ENCODE results near the gene PRKCE. TPM values are rescaled to one million over a fixed set of nuclear protein-coding genes. Genes with fewer than 3 reads are reported as not detected.
"Not testable (repeated sequence)": the region's sequence is repeated elsewhere in the genome, so short reads cannot be mapped to it uniquely, and the experiment has no call there.

PRKCE gene
- total and polyA plus RNA-seq, 2 donors, result 3.2 to 3.3 TPM

DNA sequence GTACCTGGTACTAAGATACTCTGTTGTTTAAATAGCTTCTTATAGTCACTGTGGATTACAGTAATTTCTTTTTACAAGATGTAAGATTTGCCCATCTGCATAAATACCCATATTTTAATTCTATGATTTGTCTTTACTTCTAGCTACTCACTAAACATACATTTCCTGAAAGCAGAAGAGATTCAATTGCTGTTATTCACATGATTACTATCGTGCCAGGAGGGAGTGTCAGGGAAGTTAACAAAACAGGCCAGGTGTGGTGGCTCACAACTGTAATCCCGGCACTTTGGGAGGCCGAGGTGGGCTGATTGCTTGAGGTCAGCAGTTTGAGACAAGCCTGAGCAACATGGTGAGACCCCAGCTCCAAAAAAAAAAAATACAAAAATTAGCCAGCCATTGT is 33.8 kb downstream of the PRKCE start:
- H3K36me3 ChIP-seq (ENCODE audit: control insufficient read depth in 2 of 2, insufficient read depth in 2 of 2, low read length in 1 of 2), result no peaks in the 10 kb centered on the region
- H3K9me3 ChIP-seq (ENCODE audit: control insufficient read depth in 2 of 2, insufficient read depth in 1 of 2, low read length in 1 of 2), result peaks cover 0 to 3% of the 10 kb centered on the region in 2 donors
- H3K27ac ChIP-seq (ENCODE audit: low read depth in 1 of 2, low read length in 1 of 2), result no peak overlapping the region
- WGBS, result 94% methylated on average over 3 of the region's 3 CpGs
- no peak overlapping the region for H3K4me3 ChIP-seq (ENCODE audit: low read length in 2 of 2)
- DNase-seq (ENCODE audit: low read depth in 6 of 9, low spot score in 9 of 9), result no peak
- H3K4me1 ChIP-seq (ENCODE audit: control insufficient read depth in 2 of 2, insufficient read depth in 2 of 2, low read length in 2 of 2), result no peaks in the 10 kb centered on the region
- no peaks in the 10 kb centered on the region for H3K27me3 ChIP-seq (ENCODE audit: control insufficient read depth in 2 of 2, insufficient read depth in 1 of 2, low read length in 1 of 2)

DNA sequence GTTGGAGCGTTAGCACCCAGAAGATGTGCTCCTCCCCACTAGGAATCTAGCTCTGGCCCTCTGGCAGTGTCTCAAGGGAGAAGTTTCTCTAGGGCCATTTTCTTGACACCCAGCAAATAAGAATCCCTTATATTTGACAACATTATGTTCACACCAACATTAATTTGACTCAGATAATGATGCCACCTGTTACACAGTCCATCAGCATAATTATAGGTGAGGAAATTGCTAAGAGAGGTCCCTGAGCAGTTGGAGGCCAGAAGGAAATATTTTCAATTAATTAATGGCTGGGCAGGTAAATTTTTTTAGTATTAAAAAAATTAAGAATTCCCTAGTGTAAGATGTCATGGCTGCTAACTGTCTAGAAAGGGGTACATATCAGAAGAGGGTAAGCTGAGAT is 36.5 kb downstream of the PRKCE start:
- Histone ChIP-seq H3K27me3 (ENCODE audit: control insufficient read depth in 2 of 2, insufficient read depth in 1 of 2, low read length in 1 of 2) (no peaks in the 10 kb centered on the region), H3K27ac (ENCODE audit: low read depth in 1 of 2, low read length in 1 of 2) (no peak overlapping the region), H3K4me1 (ENCODE audit: control insufficient read depth in 2 of 2, insufficient read depth in 2 of 2, low read length in 2 of 2) (no peaks in the 10 kb centered on the region), H3K9me3 (ENCODE audit: control insufficient read depth in 2 of 2, insufficient read depth in 1 of 2, low read length in 1 of 2) (peaks cover 0 to 3% of the 10 kb centered on the region in 2 donors), H3K36me3 (ENCODE audit: control insufficient read depth in 2 of 2, insufficient read depth in 2 of 2, low read length in 1 of 2) (no peaks in the 10 kb centered on the region), H3K4me3 (ENCODE audit: low read length in 2 of 2) (no peak overlapping the region)
- no peak for DNase-seq (ENCODE audit: low read depth in 6 of 9, low spot score in 9 of 9)
- 100% methylated on average over 1 of the region's 1 CpG for WGBS

DNA sequence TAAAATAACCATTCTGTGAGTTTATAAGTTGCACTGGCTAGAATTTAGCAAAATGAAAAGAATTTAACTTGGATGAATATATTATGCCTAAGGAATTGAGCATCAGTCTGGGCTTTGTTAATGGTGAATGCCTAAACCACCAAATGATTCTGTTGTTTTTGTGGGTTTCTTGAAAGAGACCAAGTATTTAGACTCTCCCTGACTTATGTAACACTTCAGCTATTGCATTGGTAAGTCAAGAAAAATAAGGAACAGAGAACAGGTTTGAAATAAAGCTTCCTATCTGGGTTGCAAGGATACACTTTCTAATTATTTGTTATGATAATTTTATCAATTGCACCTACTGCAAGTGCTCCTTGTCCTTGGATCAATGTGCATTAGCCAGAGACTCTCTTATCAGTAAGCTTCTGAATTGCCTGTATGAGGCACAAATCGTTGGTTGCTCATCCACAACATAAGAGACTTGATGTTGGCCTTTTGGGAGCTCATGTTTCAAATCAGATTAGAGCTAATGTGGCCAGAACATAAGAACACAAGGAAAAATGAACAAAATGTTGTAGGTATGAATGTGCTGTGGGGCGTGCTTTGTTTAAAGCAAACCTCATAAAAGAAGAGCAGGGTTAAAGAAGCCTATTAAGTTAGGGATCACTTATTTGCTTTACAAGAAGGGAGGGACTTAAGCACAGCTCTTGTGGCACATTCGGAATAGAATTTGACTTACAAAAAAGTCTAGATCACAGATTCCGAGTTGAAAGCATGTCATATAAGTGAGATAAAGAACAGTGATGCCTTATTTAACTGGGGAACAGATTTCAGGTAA is 37.2 kb downstream of the PRKCE start:
- no peak for DNase-seq (ENCODE audit: low read depth in 6 of 9, low spot score in 9 of 9)
- no peaks in the 10 kb centered on the region for H3K27me3 ChIP-seq (ENCODE audit: control insufficient read depth in 2 of 2, insufficient read depth in 1 of 2, low read length in 1 of 2)
- no peak overlapping the region for H3K4me3 ChIP-seq (ENCODE audit: low read length in 2 of 2)
- no peaks in the 10 kb centered on the region for H3K4me1 ChIP-seq (ENCODE audit: control insufficient read depth in 2 of 2, insufficient read depth in 2 of 2, low read length in 2 of 2)
- H3K36me3 ChIP-seq (ENCODE audit: control insufficient read depth in 2 of 2, insufficient read depth in 2 of 2, low read length in 1 of 2), result no peaks in the 10 kb centered on the region
- peaks cover 0 to 3% of the 10 kb centered on the region in 2 donors for H3K9me3 ChIP-seq (ENCODE audit: control insufficient read depth in 2 of 2, insufficient read depth in 1 of 2, low read length in 1 of 2)
- no peak overlapping the region for H3K27ac ChIP-seq (ENCODE audit: low read depth in 1 of 2, low read length in 1 of 2)
- WGBS, result 95% methylated on average over 4 of the region's 4 CpGs

DNA sequence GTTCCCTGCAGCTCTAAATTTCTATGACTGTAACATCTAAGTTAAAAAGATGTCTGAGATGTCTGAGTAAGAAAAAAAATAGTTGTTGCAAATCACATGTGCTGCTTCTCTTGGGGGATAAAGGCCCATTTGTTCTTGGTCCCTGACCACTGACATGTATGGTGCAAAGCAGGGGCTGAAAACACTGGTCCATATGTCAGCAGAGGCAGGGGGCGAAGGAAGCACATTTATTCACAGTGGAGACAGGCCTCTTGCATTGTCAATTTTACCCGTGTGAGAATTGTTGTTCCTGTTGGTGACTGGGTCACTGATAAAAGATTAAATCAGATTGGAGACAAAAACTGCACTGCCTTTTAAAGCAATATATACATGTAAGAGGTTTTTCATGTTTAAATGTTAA is 38.8 kb downstream of the PRKCE start:
- Histone ChIP-seq H3K36me3 (ENCODE audit: control insufficient read depth in 2 of 2, insufficient read depth in 2 of 2, low read length in 1 of 2) (no peaks in the 10 kb centered on the region), H3K9me3 (ENCODE audit: control insufficient read depth in 2 of 2, insufficient read depth in 1 of 2, low read length in 1 of 2) (no peaks in the 10 kb centered on the region), H3K27ac (ENCODE audit: low read depth in 1 of 2, low read length in 1 of 2) (no peak overlapping the region), H3K4me1 (ENCODE audit: control insufficient read depth in 2 of 2, insufficient read depth in 2 of 2, low read length in 2 of 2) (no peaks in the 10 kb centered on the region), H3K27me3 (ENCODE audit: control insufficient read depth in 2 of 2, insufficient read depth in 1 of 2, low read length in 1 of 2) (no peaks in the 10 kb centered on the region), H3K4me3 (ENCODE audit: low read length in 2 of 2) (no peak overlapping the region)
- DNase-seq (ENCODE audit: low read depth in 6 of 9, low spot score in 9 of 9), result no peak
- WGBS, result 75% methylated on average over 2 of the region's 2 CpGs

DNA sequence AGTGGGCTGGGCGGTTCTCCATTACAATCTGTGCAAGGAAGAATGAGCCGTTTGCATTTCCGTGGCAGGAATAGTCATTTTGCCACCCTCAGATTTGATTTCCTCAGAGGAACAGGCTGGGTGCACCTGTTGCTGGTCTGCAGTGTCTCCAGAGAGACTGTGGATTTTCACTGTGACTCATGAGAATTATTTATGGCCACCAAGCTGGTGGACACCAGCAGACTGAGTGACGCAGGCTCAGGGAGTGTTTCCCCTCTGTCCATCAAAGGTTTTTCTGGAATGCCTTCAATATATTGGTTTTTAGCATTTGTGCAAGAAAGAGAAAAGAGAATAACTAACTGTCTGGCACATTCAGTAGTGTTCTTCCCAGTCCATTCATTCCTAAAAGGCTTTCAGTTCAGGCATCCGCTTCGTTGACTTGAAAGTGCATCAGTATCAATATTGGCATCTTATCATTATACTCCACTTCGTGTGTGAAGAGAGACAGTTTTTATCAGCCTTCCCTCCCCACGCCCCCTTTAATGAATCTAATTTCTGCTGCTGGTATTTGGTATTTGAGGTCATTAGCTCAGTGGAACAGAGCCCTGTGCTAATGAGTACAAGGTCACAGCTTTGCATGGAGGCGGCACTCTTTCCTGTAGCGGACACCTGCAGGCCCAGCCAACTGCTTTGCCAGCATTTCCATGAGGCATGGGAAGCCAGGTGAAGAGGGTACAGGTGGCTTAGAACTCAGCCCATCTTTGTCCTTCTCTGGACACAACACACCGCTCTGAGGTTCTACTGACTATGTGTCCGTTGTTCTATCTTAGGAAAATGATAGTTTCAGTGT is 39.9 kb downstream of the PRKCE start:
- Histone ChIP-seq H3K9me3 (ENCODE audit: control insufficient read depth in 2 of 2, insufficient read depth in 1 of 2, low read length in 1 of 2) (no peaks in the 10 kb centered on the region), H3K36me3 (ENCODE audit: control insufficient read depth in 2 of 2, insufficient read depth in 2 of 2, low read length in 1 of 2) (no peaks in the 10 kb centered on the region), H3K27ac (ENCODE audit: low read depth in 1 of 2, low read length in 1 of 2) (no peak overlapping the region), H3K4me1 (ENCODE audit: control insufficient read depth in 2 of 2, insufficient read depth in 2 of 2, low read length in 2 of 2) (peaks cover 0 to 1% of the 10 kb centered on the region in 2 donors), H3K27me3 (ENCODE audit: control insufficient read depth in 2 of 2, insufficient read depth in 1 of 2, low read length in 1 of 2) (no peaks in the 10 kb centered on the region), H3K4me3 (ENCODE audit: low read length in 2 of 2) (no peak overlapping the region)
- WGBS, result 90% methylated on average over 12 of the region's 12 CpGs
- no peak for DNase-seq (ENCODE audit: low read depth in 6 of 9, low spot score in 9 of 9)

DNA sequence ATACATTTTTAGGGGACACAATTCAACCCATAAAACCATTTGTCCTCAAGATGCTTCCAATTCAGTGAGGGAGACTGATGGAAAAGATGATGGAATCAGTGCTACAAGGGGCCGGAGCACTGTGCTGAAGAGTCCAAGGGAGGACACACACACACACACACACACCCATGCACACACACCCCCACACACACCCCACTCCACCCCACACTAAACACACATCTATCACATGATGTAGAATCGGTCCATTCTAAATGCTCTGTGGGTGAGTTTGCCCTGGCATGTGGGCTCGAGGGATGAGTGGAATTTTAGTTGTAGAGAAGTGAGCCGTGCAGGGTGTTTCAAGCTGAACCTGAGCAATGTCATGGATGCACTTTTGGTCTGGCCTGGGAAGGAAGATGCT is 41.1 kb downstream of the PRKCE start:
- no peak overlapping the region for H3K27ac ChIP-seq (ENCODE audit: low read depth in 1 of 2, low read length in 1 of 2)
- WGBS, result 99% methylated on average over 4 of the region's 4 CpGs
- no peak overlapping the region for H3K4me3 ChIP-seq (ENCODE audit: low read length in 2 of 2)
- no peaks in the 10 kb centered on the region for H3K9me3 ChIP-seq (ENCODE audit: control insufficient read depth in 2 of 2, insufficient read depth in 1 of 2, low read length in 1 of 2)
- peaks cover 0 to 6% of the 10 kb centered on the region in 2 donors for H3K4me1 ChIP-seq (ENCODE audit: control insufficient read depth in 2 of 2, insufficient read depth in 2 of 2, low read length in 2 of 2)
- no peaks in the 10 kb centered on the region for H3K27me3 ChIP-seq (ENCODE audit: control insufficient read depth in 2 of 2, insufficient read depth in 1 of 2, low read length in 1 of 2)
- DNase-seq (ENCODE audit: low read depth in 6 of 9, low spot score in 9 of 9), result no peak
- no peaks in the 10 kb centered on the region for H3K36me3 ChIP-seq (ENCODE audit: control insufficient read depth in 2 of 2, insufficient read depth in 2 of 2, low read length in 1 of 2)

DNA sequence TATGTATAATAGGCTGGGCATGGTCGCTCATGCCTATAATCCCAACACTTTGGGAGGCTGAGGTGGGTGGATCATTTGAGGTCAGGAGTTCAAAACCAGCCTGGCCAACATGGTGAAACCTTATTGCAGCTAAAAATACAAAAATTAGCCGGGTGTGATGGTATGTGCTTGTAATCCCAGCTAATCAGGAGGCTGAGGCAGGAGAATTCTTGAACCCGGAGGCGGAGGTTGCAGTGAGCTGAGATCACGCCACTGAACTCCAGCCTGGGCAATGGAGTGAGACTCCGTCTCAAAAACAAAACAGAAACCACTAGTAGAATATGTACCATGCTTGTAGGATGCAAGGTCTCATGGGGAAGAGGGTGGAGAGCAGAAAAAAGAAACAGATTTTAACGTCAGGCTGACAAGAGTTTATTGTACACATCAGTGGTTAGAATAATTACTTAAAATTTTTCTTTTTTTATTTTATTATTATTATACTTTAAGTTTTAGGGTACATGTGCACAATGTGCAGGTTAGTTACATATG is 44.1 kb downstream of the PRKCE start:
- not testable (repeated sequence) for H3K9me3 ChIP-seq (ENCODE audit: control insufficient read depth in 2 of 2, insufficient read depth in 1 of 2, low read length in 1 of 2); H3K4me1 ChIP-seq (ENCODE audit: control insufficient read depth in 2 of 2, insufficient read depth in 2 of 2, low read length in 2 of 2); DNase-seq (ENCODE audit: low read depth in 6 of 9, low spot score in 9 of 9); H3K27ac ChIP-seq (ENCODE audit: low read depth in 1 of 2, low read length in 1 of 2); H3K4me3 ChIP-seq (ENCODE audit: low read length in 2 of 2); H3K36me3 ChIP-seq (ENCODE audit: control insufficient read depth in 2 of 2, insufficient read depth in 2 of 2, low read length in 1 of 2); H3K27me3 ChIP-seq (ENCODE audit: control insufficient read depth in 2 of 2, insufficient read depth in 1 of 2, low read length in 1 of 2)
- 95% methylated on average over 7 of the region's 7 CpGs for WGBS

DNA sequence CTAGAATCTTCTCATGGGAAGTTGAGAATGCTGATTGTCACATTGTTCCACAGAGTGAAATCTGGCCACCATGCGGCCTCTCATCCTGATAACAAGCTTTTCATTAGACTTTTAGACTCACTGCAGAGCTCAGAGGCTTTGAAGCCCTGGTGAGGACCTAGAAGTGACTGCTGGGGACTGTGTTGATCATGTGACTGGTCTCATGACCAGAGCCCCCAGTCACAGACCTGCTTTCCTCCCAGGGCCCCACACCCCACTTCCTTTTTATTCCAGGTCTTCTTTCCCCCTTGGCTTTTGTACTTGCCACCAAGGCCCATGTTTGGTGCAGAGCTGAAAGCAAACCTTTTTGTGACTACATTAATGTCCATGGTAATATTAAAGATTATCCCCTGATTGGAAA is 45.2 kb downstream of the PRKCE start:
- no peak overlapping the region for H3K27ac ChIP-seq (ENCODE audit: low read depth in 1 of 2, low read length in 1 of 2)
- H3K4me3 ChIP-seq (ENCODE audit: low read length in 2 of 2), result no peak overlapping the region
- DNase-seq (ENCODE audit: low read depth in 6 of 9, low spot score in 9 of 9), result no peak
- 98% methylated on average over 1 of the region's 1 CpG for WGBS
- H3K9me3 ChIP-seq (ENCODE audit: control insufficient read depth in 2 of 2, insufficient read depth in 1 of 2, low read length in 1 of 2), result no peaks in the 10 kb centered on the region
- H3K4me1 ChIP-seq (ENCODE audit: control insufficient read depth in 2 of 2, insufficient read depth in 2 of 2, low read length in 2 of 2), result peaks cover 0 to 6% of the 10 kb centered on the region in 2 donors
- no peaks in the 10 kb centered on the region for H3K27me3 ChIP-seq (ENCODE audit: control insufficient read depth in 2 of 2, insufficient read depth in 1 of 2, low read length in 1 of 2)
- no peaks in the 10 kb centered on the region for H3K36me3 ChIP-seq (ENCODE audit: control insufficient read depth in 2 of 2, insufficient read depth in 2 of 2, low read length in 1 of 2)

DNA sequence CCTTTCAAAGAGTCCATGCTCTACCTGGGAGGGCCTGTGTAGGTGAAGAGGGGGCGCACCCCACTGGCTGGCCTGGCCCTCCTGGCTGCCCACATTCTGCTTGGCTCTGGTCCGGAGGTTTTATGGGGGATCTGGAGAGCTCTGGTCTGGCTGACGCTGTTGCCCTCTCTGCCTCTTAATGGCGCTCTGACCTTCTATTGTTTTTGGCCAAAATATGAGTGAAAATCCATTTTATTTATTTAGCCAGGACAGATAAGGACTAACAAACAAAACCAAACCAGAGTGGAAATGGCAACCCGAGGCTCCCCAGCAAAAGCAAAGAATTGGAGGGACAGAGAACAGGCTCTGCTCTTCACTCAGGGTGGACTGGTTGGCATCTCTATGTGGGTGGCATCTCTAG is 45.7 kb downstream of the PRKCE start:
- H3K9me3 ChIP-seq (ENCODE audit: control insufficient read depth in 2 of 2, insufficient read depth in 1 of 2, low read length in 1 of 2), result no peaks in the 10 kb centered on the region
- no peak overlapping the region for H3K4me3 ChIP-seq (ENCODE audit: low read length in 2 of 2)
- over 99% methylated on average over 5 of the region's 5 CpGs for WGBS
- H3K36me3 ChIP-seq (ENCODE audit: control insufficient read depth in 2 of 2, insufficient read depth in 2 of 2, low read length in 1 of 2), result no peaks in the 10 kb centered on the region
- H3K4me1 ChIP-seq (ENCODE audit: control insufficient read depth in 2 of 2, insufficient read depth in 2 of 2, low read length in 2 of 2), result peaks cover 0 to 6% of the 10 kb centered on the region in 2 donors
- H3K27ac ChIP-seq (ENCODE audit: low read depth in 1 of 2, low read length in 1 of 2), result no peak overlapping the region
- DNase-seq (ENCODE audit: low read depth in 6 of 9, low spot score in 9 of 9), result no peak
- no peaks in the 10 kb centered on the region for H3K27me3 ChIP-seq (ENCODE audit: control insufficient read depth in 2 of 2, insufficient read depth in 1 of 2, low read length in 1 of 2)
